ENCODE measurements around the gene KCNAB2.

GRCh38 chr1:6083385-6083784, 37.7 kb downstream of the KCNAB2 start:
- TF ChIP-seq POLR2AphosphoS5 (IDR thresholded peaks at IDR 0.05; ENCODE audit: low read depth, low read length) = no peak
- no peak for TF ChIP-seq POLR2A (IDR thresholded peaks at IDR 0.05; ENCODE audit: low read depth, low read length)

Measured in GM12892 (cell line).